Stimulated activated CD8-positive, alpha-beta memory T cell treated with anti-CD3 and anti-CD28 coated beads, Interleukin-7, amount 100 ng/mL, for 48 hours (primary cell): ENCODE measurements around the gene ANKS1A.

Experiments used
- DNase-seq, 2 donors: peaks; one replicate each; pipeline ENCODE4 v3.0.0-alpha.2; 2020; ENCODE audit warnings: low read depth in 1 of 2; ENCODE audit errors: extremely low read depth in 1 of 2

The ANKS1A gene

GRCh38 chr6:35080821-35081425, 191.9 kb downstream of the ANKS1A start:
- no peak for DNase-seq

- no peak for DNase-seq
Measured at GRCh38 chr6:35081426-35081851, 192.4 kb downstream of the ANKS1A start.

- no peak for DNase-seq
Measured at GRCh38 chr6:35082046-35082732, 193.1 kb downstream of the ANKS1A start.

GRCh38 chr6:35082733-35083403, 193.8 kb downstream of the ANKS1A start:
- no peak for DNase-seq

GRCh38 chr6:35083507-35083906, 194.5 kb downstream of the ANKS1A start:
- no peak for DNase-seq

- no peak for DNase-seq
Measured at GRCh38 chr6:35084041-35084491, 195.0 kb downstream of the ANKS1A start.

- no peak for DNase-seq
Measured at GRCh38 chr6:35084511-35085203, 195.6 kb downstream of the ANKS1A start.

- no peak for DNase-seq
Measured at GRCh38 chr6:35085359-35086281, 196.6 kb downstream of the ANKS1A start.

GRCh38 chr6:35086282-35086632, 197.2 kb downstream of the ANKS1A start:
- no peak for DNase-seq

GRCh38 chr6:35086636-35087360, 197.7 kb downstream of the ANKS1A start:
- no peak for DNase-seq

- no peak for DNase-seq
Measured at GRCh38 chr6:35087361-35088280, 198.6 kb downstream of the ANKS1A start.

- no peak for DNase-seq
Measured at GRCh38 chr6:35088281-35089215, 199.5 kb downstream of the ANKS1A start.

- DNase-seq = no peak
Measured at GRCh38 chr6:35089216-35089934, 200.3 kb downstream of the ANKS1A start.

GRCh38 chr6:35089935-35090505, 201.0 kb downstream of the ANKS1A start:
- no peak for DNase-seq

GRCh38 chr6:35090734-35091133, 201.7 kb downstream of the ANKS1A start:
- DNase-seq = no peak

GRCh38 chr6:35091346-35092083, 202.5 kb downstream of the ANKS1A start:
- no peak for DNase-seq
